ENCODE data around the gene ADAM11. TPM values are rescaled to one million over a fixed set of nuclear protein-coding genes. Genes with fewer than 3 reads are reported as not detected.

The ADAM11 gene
- total and polyA plus RNA-seq, 2 of the 13 experiments (the other 11 are each of a cell fraction or from before 2014, with no cell fraction given), result 0.38 to 0.91 TPM

GRCh38 chr17:44775136-44775837 lies 16.5 kb downstream of the ADAM11 start (continued):
- TF ChIP-seq EEA1 (CRISPR knock-in tag; IDR thresholded peaks at IDR 0.05; ENCODE audit: borderline replicate concordance) (no peak), SRSF4 (IDR thresholded peaks at IDR 0.05; ENCODE audit: low read depth, low read length, poor library complexity, severe bottlenecking) (no peak), DMAP1 (CRISPR knock-in tag; IDR thresholded peaks at IDR 0.05) (no peak; the same call in 1 of the 2 replicates), CREBL2 (CRISPR knock-in tag; IDR thresholded peaks at IDR 0.05; ENCODE audit: borderline replicate concordance) (no peak), DR1 (CRISPR knock-in tag; IDR thresholded peaks at IDR 0.05) (peak; percentile 78), ISL2 (CRISPR knock-in tag; IDR thresholded peaks at IDR 0.05) (peak; percentile 64; the same call in 1 of the 2 replicates), ZNF510 (CRISPR knock-in tag; IDR thresholded peaks at IDR 0.05; ENCODE audit: low read depth) (0 out of 2 replicates have a peak, but pooled peaks have one; percentile 66), ZFP82 (CRISPR knock-in tag; IDR thresholded peaks at IDR 0.05; ENCODE audit: borderline replicate concordance) (no peak), ZNF775 (CRISPR knock-in tag; IDR thresholded peaks at IDR 0.05; ENCODE audit: borderline replicate concordance) (no peak), PAF1 (CRISPR knock-in tag; IDR thresholded peaks at IDR 0.05) (no peak), KLF12 (CRISPR knock-in tag; IDR thresholded peaks at IDR 0.05; ENCODE audit: borderline replicate concordance) (no peak), PBX3 (CRISPR knock-in tag; IDR thresholded peaks at IDR 0.05; ENCODE audit: borderline replicate concordance) (0 out of 2 replicates have a peak, but pooled peaks have one; percentile 24), SNAI1 (CRISPR knock-in tag; IDR thresholded peaks at IDR 0.05; ENCODE audit: borderline replicate concordance) (peak; percentile 73; the same call in 1 of the 2 replicates), ZNF451 (CRISPR knock-in tag; IDR thresholded peaks at IDR 0.05) (no peak; the same call in 1 of the 2 replicates), HNF4A (CRISPR knock-in tag; IDR thresholded peaks at IDR 0.05) (no peak), KAT7 (CRISPR knock-in tag; IDR thresholded peaks at IDR 0.05; ENCODE audit: borderline replicate concordance) (no peak; the same call in 1 of the 2 replicates), ELF1 (CRISPR knock-in tag; IDR thresholded peaks at IDR 0.05) (no peak), ZIK1 (CRISPR knock-in tag; IDR thresholded peaks at IDR 0.05; ENCODE audit: borderline replicate concordance, low read depth) (peak; percentile 85), PHF5A (CRISPR knock-in tag; IDR thresholded peaks at IDR 0.05; ENCODE audit: low read depth, unreplicated experiment) (no peak), ZNF83 (CRISPR knock-in tag; IDR thresholded peaks at IDR 0.05; ENCODE audit: borderline replicate concordance) (no peak)
- TF ChIP-seq, protein P1, sequence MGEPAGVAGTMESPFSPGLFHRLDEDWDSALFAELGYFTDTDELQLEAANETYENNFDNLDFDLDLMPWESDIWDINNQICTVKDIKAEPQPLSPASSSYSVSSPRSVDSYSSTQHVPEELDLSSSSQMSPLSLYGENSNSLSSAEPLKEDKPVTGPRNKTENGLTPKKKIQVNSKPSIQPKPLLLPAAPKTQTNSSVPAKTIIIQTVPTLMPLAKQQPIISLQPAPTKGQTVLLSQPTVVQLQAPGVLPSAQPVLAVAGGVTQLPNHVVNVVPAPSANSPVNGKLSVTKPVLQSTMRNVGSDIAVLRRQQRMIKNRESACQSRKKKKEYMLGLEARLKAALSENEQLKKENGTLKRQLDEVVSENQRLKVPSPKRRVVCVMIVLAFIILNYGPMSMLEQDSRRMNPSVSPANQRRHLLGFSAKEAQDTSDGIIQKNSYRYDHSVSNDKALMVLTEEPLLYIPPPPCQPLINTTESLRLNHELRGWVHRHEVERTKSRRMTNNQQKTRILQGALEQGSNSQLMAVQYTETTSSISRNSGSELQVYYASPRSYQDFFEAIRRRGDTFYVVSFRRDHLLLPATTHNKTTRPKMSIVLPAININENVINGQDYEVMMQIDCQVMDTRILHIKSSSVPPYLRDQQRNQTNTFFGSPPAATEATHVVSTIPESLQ (CRISPR knock-in tag; conservative IDR thresholded peaks at IDR 0.05), result no peak
- TF ChIP-seq, protein P2, sequence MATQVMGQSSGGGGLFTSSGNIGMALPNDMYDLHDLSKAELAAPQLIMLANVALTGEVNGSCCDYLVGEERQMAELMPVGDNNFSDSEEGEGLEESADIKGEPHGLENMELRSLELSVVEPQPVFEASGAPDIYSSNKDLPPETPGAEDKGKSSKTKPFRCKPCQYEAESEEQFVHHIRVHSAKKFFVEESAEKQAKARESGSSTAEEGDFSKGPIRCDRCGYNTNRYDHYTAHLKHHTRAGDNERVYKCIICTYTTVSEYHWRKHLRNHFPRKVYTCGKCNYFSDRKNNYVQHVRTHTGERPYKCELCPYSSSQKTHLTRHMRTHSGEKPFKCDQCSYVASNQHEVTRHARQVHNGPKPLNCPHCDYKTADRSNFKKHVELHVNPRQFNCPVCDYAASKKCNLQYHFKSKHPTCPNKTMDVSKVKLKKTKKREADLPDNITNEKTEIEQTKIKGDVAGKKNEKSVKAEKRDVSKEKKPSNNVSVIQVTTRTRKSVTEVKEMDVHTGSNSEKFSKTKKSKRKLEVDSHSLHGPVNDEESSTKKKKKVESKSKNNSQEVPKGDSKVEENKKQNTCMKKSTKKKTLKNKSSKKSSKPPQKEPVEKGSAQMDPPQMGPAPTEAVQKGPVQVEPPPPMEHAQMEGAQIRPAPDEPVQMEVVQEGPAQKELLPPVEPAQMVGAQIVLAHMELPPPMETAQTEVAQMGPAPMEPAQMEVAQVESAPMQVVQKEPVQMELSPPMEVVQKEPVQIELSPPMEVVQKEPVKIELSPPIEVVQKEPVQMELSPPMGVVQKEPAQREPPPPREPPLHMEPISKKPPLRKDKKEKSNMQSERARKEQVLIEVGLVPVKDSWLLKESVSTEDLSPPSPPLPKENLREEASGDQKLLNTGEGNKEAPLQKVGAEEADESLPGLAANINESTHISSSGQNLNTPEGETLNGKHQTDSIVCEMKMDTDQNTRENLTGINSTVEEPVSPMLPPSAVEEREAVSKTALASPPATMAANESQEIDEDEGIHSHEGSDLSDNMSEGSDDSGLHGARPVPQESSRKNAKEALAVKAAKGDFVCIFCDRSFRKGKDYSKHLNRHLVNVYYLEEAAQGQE (IDR thresholded peaks at IDR 0.05; ENCODE audit: borderline replicate concordance in 1 of 2, low read depth in 1 of 2, low read length in 2 of 2), result no peak
